Ishikawa (cell line): ENCODE results near the gene STAT6.

ENCODE experiments used
- CEBPB ChIP-seq: IDR thresholded peaks from 2 replicates; pipeline ENCODE4 v1.6.1; 2012
- CREB1 ChIP-seq: IDR thresholded peaks from 2 replicates; pipeline ENCODE4 v1.6.1; 2012; ENCODE audit warnings: low read depth
- EGR1 ChIP-seq: IDR thresholded peaks from 2 replicates; pipeline ENCODE4 v1.6.1; 2012
- FOXM1 ChIP-seq: IDR thresholded peaks from 2 replicates; pipeline ENCODE4 v1.6.1; 2012; ENCODE audit warnings: low read depth, borderline replicate concordance
- MAX ChIP-seq: IDR thresholded peaks from 2 replicates; pipeline ENCODE4 v1.6.1; 2012
- NFIC ChIP-seq: IDR thresholded peaks from 2 replicates; pipeline ENCODE4 v1.6.1; 2012
- RAD21 ChIP-seq: IDR thresholded peaks from 2 replicates; pipeline ENCODE4 v1.6.1; 2012; ENCODE audit warnings: low read depth
- REST ChIP-seq: IDR thresholded peaks from 2 replicates; pipeline ENCODE4 v1.6.1; 2012; ENCODE audit warnings: low read depth, mild to moderate bottlenecking
- TAF1 ChIP-seq: IDR thresholded peaks from 2 replicates; pipeline ENCODE4 v1.6.1; 2012; ENCODE audit warnings: low read depth, mild to moderate bottlenecking
- TCF12 ChIP-seq: IDR thresholded peaks from 2 replicates; pipeline ENCODE4 v1.6.1; 2012; ENCODE audit warnings: low read depth
- YY1 ChIP-seq: IDR thresholded peaks from 2 replicates; pipeline ENCODE4 v1.6.1; 2012; ENCODE audit warnings: low read depth

- no peak for TF ChIP-seq TCF12
- TF ChIP-seq FOXM1: no peak
- TF ChIP-seq RAD21: no peak
- TF ChIP-seq CREB1: no peak
- peak; percentile 94 for TF ChIP-seq REST
- no peak for TF ChIP-seq CEBPB
- TF ChIP-seq MAX: no peak
- no peak for TF ChIP-seq YY1
- TF ChIP-seq TAF1: no peak
- TF ChIP-seq EGR1: no peak
- no peak for TF ChIP-seq NFIC
Measured at GRCh38 chr12:57049890-57050289, 61.3 kb downstream of the STAT6 start, which contains the start of gene MYO1A.
